PFSK-1 (cell line): Measurements from ENCODE around the gene MIPOL1.

Experiments
- FOXP2 ChIP-seq: optimal IDR thresholded peaks from 2 replicates; pipeline ENCODE3; 2011; ENCODE audit warnings: borderline replicate concordance, control low read depth, inconsistent platforms; ENCODE audit not compliant: insufficient read depth; ENCODE audit errors: extremely low read length, extremely low read depth
- POLR2AphosphoS5 ChIP-seq: IDR thresholded peaks from 2 replicates; pipeline ENCODE4 v1.6.1; 2012; ENCODE audit warnings: low read depth, mild to moderate bottlenecking, control low read depth, low read length, moderate library complexity
- SIN3A ChIP-seq: IDR thresholded peaks from 2 replicates; pipeline ENCODE4 v1.6.1; 2012; ENCODE audit warnings: mild to moderate bottlenecking, low read length, moderate library complexity, borderline replicate concordance; ENCODE audit not compliant: insufficient read depth
- TAF1 ChIP-seq: IDR thresholded peaks from 2 replicates; pipeline ENCODE4 v1.6.1; 2012; ENCODE audit warnings: low read length, control low read depth, borderline replicate concordance; ENCODE audit not compliant: insufficient read depth
- TF ChIP-seq, protein P1 (sequence below), 2 experiments: IDR thresholded peaks; 2 replicates each; pipeline versions ENCODE4 v1.6.1 to v1.8.0; 2011 to 2012; ENCODE audit warnings: low read depth in 2 of 2, low read length in 2 of 2, control low read depth in 1 of 2, inconsistent platforms in 1 of 2, mild to moderate bottlenecking in 1 of 2, moderate library complexity in 1 of 2; ENCODE audit not compliant: insufficient read depth in 1 of 2

The MIPOL1 gene

DNA sequence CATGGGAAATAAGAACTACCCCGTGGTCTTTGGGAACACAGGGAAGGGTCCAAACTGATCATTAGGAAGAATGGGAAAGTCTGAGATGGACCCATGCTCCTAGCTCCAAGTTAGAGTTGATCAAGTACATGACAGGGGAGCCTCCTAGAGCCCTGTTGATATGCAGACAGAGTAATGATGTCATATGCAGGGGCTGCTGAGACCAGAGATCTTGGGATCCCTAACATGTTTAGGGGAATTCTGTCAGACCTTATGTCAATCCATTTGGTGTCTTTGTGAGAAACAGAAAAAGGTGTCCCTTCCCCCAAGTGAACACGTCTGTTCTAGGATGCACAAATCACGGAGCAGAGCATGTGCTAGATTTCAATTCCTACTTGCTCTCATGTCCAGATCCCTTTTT lies 31.9 kb upstream of the MIPOL1 start:
- TF ChIP-seq FOXP2 = no peak
- TF ChIP-seq, protein P1, sequence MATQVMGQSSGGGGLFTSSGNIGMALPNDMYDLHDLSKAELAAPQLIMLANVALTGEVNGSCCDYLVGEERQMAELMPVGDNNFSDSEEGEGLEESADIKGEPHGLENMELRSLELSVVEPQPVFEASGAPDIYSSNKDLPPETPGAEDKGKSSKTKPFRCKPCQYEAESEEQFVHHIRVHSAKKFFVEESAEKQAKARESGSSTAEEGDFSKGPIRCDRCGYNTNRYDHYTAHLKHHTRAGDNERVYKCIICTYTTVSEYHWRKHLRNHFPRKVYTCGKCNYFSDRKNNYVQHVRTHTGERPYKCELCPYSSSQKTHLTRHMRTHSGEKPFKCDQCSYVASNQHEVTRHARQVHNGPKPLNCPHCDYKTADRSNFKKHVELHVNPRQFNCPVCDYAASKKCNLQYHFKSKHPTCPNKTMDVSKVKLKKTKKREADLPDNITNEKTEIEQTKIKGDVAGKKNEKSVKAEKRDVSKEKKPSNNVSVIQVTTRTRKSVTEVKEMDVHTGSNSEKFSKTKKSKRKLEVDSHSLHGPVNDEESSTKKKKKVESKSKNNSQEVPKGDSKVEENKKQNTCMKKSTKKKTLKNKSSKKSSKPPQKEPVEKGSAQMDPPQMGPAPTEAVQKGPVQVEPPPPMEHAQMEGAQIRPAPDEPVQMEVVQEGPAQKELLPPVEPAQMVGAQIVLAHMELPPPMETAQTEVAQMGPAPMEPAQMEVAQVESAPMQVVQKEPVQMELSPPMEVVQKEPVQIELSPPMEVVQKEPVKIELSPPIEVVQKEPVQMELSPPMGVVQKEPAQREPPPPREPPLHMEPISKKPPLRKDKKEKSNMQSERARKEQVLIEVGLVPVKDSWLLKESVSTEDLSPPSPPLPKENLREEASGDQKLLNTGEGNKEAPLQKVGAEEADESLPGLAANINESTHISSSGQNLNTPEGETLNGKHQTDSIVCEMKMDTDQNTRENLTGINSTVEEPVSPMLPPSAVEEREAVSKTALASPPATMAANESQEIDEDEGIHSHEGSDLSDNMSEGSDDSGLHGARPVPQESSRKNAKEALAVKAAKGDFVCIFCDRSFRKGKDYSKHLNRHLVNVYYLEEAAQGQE (IDR thresholded peaks at IDR 0.05; ENCODE audit: insufficient read depth in 1 of 2, low read depth in 2 of 2, low read length in 2 of 2) = no peak
- TF ChIP-seq POLR2AphosphoS5 = no peak
- TF ChIP-seq TAF1 = no peak
- TF ChIP-seq SIN3A = no peak

DNA sequence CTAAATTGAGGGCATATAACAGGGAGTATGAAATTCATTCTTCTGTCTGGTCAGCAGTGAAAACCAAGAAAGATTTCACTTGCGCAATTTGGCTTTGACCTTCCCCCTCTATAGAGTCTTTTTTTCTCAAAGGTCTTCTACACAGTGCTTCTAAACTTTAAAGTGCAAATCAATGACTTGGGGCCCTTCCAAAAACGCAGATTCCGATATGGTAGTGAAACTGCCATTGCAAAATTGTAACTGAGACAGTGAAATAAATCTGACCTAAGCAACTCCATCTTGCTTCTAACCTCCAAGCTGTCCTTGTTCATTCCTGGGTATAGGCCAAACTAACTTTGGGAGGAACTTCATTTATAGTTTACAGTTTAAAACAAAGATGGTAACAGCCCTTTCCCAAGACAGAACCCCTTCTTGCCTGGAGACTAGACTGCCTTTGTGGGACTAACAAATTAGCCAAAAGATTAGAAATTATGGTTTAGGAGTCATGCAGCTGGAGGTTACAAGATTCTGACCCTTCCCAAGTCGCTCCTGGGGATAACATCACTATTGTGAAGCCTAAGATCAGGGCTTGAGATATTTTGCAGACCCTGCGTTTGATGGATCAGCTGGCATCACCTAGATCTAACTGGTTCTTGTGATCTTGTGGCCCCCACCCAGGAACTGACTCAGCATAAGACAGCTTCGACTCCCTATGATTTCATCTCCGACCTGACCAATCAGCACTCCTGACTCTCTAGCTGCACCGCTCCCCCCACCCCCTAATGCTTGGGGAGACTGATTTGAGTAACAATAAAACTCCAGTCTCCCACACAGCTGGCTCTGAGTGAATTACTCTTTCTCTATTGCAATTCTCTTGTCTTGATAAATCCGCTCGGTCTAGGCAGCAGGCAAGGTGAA lies 30.3 kb upstream of the MIPOL1 start:
- TF ChIP-seq FOXP2 = no peak
- TF ChIP-seq SIN3A = no peak
- no peak for TF ChIP-seq TAF1
- no peak for TF ChIP-seq POLR2AphosphoS5
- TF ChIP-seq, protein P1 (IDR thresholded peaks at IDR 0.05; ENCODE audit: insufficient read depth in 1 of 2, low read depth in 2 of 2, low read length in 2 of 2) = no peak

- TF ChIP-seq SIN3A = no peak
These were observed 29.0 kb upstream of the MIPOL1 start for GRCh38 chr14:37168721-37169120.

DNA sequence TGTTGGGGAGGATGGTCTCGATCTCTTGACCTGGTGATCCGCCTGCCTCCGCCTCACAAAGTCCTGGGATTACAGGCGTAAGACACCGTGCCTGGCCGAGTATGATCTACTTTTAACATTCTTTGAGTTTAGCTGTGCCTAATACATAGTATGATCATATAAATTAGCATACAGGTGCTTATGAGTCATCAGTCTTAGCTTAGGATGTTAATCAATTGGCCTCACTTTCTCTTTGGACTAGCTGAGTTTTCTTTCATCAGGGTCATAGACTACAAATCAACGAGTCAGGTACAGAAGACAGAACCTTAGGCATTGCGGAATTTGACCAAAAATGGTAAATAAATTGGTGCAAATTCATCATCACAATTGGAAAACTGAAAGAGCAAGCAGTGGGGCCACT lies 27.5 kb upstream of the MIPOL1 start:
- TF ChIP-seq SIN3A (no peak), TAF1 (no peak), FOXP2 (no peak), POLR2AphosphoS5 (no peak)
- TF ChIP-seq, protein P1 (IDR thresholded peaks at IDR 0.05; ENCODE audit: insufficient read depth in 1 of 2, low read depth in 2 of 2, low read length in 2 of 2) = no peak

DNA sequence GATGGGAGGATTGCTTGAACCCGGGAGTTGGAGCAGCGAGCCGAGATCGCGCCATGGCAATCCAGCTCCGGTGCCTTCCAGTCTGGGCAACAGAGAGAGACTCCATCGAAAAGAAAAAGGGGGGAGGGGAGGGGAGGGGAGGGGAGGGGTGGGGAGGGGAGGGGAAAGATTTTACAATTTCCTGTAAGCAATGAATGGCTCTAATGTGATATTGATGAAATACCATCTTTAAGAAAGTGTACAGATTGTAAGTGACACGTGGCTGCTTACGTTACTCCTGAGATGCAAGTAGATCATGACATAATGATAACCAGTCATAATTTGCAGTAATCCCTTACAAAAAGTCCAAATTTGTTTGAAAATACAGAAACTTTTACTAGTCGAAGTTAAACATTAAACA lies 26.7 kb upstream of the MIPOL1 start:
- TF ChIP-seq, protein P1 (IDR thresholded peaks at IDR 0.05; ENCODE audit: insufficient read depth in 1 of 2, low read depth in 2 of 2, low read length in 2 of 2) = no peak
- TF ChIP-seq TAF1 (no peak), SIN3A (no peak), FOXP2 (no peak), POLR2AphosphoS5 (no peak)
